22Rv1 (cell line): ENCODE measurements around the gene LDLRAD4.

ENCODE experiments used
- H3K27ac ChIP-seq: fragments of 450-650 bp; 2 replicates; pipeline ENCODE4 v1.5.1; 2017
- ZFX ChIP-seq: fragments of 450-650 bp; IDR thresholded peaks from 2 replicates; pipeline ENCODE4 v1.6.1; 2017; ENCODE audit warnings: antibody characterized with exemption, borderline replicate concordance
- TF ChIP-seq, protein P1 (sequence below): fragments of 450-650 bp; IDR thresholded peaks from 2 replicates; pipeline ENCODE4 v1.5.1; 2017; ENCODE audit warnings: mild to moderate bottlenecking

The LDLRAD4 gene

DNA sequence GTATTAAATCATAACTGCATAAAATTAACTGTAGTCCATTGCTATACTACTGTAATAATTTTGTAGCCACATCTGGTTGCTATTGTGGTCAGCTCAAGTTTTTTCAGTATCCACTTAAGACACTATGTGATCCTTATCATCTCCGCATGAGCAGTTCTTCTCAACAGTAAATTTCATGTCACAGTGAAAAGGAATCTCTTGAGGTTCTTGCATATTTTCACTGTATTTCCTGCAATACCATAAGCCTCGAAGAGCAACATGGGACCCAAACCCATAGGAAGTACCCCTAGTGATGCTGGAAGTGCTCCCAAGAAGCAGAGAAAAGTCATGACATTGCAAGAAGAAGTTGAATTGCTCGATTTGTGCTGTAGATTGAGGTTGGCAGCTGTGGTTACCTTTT lies 86.7 kb downstream of the LDLRAD4 start:
- H3K27ac ChIP-seq, result no peak overlapping the region
- no peak for TF ChIP-seq ZFX
- TF ChIP-seq, protein P1, sequence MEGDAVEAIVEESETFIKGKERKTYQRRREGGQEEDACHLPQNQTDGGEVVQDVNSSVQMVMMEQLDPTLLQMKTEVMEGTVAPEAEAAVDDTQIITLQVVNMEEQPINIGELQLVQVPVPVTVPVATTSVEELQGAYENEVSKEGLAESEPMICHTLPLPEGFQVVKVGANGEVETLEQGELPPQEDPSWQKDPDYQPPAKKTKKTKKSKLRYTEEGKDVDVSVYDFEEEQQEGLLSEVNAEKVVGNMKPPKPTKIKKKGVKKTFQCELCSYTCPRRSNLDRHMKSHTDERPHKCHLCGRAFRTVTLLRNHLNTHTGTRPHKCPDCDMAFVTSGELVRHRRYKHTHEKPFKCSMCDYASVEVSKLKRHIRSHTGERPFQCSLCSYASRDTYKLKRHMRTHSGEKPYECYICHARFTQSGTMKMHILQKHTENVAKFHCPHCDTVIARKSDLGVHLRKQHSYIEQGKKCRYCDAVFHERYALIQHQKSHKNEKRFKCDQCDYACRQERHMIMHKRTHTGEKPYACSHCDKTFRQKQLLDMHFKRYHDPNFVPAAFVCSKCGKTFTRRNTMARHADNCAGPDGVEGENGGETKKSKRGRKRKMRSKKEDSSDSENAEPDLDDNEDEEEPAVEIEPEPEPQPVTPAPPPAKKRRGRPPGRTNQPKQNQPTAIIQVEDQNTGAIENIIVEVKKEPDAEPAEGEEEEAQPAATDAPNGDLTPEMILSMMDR, result no peak

DNA sequence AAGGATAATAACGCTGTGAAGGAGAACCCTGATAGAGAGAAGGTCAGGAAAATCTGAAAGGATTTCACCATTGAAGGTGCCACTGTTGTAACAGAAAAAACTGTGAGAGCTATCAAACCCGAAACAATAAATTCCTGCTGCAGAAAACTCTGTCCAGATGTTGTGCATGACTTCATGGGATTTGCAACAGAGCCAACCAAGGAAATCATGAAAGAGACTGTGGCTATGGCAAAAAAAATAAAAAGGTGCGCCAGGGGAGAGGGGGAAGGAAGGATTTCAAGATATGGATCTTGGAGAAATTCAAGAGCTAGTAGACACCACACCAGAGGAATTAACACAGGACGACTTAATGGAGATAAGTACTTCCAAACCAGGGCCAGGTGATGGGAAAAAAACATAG lies 88.0 kb downstream of the LDLRAD4 start:
- H3K27ac ChIP-seq, result no peak overlapping the region
- TF ChIP-seq ZFX, result no peak
- TF ChIP-seq, protein P1, result no peak

DNA sequence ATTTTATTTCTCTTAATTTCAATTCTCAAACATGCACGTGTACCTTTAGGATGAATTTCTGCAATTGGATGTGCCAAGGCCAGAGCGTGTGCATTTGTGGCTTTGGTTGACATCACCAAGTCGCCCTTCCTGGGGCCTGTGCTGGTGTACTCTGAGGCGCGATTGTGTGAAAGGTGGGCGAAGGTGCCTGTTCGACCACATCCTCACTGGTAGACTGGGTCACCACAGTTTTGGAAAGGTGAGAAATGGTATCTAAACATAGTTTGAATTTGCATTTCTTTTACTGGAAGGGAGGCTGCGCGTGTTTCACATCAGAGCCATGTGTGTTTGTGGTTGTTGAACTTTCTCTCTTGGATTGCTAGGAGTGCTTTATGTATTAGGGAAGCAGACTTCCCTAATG lies 89.8 kb downstream of the LDLRAD4 start:
- H3K27ac ChIP-seq, result no peak overlapping the region
- TF ChIP-seq ZFX, result no peak
- TF ChIP-seq, protein P1, result no peak

DNA sequence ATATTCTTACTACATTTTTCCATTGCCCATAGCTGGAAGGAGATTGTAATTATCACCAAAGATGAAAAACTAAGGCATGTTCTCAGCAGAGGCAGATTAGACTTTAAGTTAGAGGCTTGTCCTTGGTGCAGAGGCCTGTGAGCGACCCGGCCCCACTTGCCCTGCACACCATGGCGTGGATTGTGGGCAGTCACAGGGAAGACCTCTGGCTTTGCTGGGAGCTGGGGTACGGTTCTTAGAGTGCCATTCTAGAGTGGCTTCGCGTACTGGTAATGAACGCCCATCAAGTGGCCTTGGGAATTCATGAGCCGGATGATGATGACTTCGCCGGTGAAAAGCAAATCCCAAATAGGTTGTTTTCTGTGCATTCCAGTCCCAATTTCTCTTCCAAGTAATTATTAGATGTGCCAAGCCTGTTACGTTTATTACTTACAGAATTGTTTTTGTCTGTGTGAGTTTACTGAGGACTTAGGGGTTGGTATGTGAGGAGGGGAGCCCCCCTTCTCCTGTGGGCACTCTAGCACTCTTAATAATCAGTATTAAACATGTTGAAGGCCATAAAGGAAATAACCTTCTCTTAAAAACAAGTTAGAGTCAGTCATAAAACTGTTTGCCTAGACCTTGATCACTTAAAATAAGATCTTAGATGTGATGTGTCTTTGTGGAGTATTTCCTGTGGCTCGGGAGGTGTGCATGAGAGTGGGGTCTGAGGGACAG lies 90.6 kb downstream of the LDLRAD4 start:
- TF ChIP-seq, protein P1, result no peak
- TF ChIP-seq ZFX, result no peak
- H3K27ac ChIP-seq, result no peak overlapping the region

DNA sequence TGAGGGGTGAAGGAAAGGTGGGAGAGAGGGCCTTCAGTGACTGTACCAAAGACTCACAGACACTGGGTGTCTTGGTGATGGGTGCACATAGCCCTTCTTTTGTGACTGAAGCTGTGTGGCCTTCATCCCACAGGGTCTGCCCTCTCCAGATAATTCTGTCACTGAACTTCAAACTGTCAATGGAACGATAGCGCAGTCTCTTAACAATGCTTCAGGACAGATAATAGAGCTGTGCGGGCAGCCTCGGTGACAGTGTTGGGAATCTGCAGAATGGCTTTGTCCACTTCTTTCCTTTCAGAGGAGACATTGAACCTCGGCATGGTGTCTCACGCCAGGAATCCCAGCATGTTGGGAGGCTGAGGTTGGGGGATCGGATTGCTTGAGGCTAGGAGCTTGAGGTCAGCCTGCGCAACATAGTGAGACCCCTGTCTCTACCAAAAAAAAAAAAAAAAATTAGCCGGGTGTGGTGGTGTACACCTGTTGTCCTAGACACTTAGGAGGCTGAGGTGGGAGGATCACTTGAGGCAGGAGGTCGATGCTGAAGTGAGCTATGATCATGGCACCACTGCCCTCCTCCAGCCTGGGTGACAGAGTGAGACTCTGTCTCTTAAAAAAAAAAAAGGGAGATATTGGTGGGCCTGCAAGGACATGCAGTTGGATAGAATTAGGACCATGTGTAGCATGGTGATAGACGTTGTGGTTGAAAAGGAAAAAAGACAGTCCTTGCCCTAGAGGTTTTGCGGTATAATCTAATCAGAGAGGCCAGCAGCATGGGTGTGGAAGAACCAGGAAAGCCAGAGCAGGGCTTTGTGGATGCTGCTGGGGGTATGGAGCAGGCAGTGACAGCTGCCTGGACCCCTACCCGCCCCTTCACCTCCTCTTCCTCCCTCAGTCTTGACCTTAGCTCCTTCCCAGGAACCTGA lies 91.4 kb downstream of the LDLRAD4 start:
- TF ChIP-seq ZFX, result no peak
- TF ChIP-seq, protein P1, result no peak
- H3K27ac ChIP-seq, result no peak overlapping the region

DNA sequence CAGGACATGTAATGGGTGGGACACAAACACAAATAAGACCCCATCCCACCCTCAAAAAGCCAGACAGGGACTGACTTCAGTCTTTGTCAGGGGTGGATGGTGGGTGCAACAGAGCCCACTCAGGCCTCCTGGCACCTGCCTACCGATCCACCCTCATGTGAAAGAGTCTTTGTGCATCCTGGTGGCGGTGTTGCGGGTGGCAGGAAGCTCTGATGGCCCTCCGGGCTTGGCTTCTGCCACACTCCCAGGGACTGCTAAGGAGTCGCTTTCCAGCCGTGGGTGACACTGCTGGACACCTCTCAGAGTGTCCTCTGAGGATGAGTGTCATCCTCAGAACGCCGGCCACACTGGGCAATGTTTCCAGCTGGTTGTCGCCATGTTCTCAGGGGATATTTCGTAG lies 92.6 kb downstream of the LDLRAD4 start:
- H3K27ac ChIP-seq, result no peak overlapping the region
- TF ChIP-seq, protein P1, result no peak
- no peak for TF ChIP-seq ZFX

DNA sequence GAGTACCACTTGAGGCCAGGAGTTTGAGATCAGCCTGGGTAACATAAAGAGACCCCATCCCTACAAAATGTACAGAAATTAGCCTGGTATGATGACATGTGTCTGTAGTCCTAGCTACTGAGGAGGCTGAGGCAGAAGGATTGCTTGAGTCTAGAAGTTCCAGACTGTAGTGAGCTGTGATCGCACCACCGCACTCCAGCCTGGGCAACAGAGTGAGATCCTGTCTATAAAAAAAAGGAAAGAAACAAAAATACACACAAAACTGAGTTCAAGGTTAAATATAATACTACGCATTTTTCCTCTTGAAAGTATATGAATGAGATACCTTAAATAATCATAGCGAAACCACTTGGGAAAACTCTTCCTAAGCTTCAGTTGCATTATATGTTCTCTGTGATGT lies 94.0 kb downstream of the LDLRAD4 start:
- no peak overlapping the region for H3K27ac ChIP-seq
- TF ChIP-seq, protein P1, result no peak
- no peak for TF ChIP-seq ZFX
